ENCODE data around the gene LRG1. TPM values are rescaled to one million over a fixed set of nuclear protein-coding genes. Genes with fewer than 3 reads are reported as not detected.

Gene LRG1
- total and polyA plus RNA-seq, 4 experiments from 2014 or later, result 0.09 to 0.17 TPM; not detected in 2

DNA sequence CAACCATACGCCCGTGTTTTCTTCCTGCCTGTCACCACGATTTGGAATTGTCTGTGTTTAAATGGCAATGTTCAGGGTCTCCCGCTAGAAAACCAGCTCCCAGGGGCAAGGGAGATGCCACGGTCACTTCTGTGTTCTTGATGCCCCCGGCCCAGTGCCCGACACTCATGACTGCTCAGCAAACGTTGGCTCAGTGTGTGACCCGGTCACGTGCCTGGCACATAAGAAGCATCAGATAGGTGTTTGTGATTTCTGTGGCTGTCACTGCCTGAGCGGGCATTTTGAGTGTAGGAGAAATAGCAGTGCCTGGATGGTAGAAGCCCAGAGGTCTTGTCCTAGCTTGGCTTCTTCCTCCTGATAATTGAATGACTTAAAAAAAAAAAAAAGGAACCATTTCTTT, 52.3 kb downstream of the LRG1 start:
- Mint-ChIP-seq H3K27ac (peak overlapping the region in 1 of 7 donors; percentile 24), H3K4me3 (no peak overlapping the region), H3K36me3 (peaks cover 19 to 28% of the 10 kb centered on the region in 2 donors), H3K4me1 (peaks cover 0 to 4% (median 1%) of the 10 kb centered on the region in 4 donors), H3K27me3 (no peaks in the 10 kb centered on the region), H3K9me3 (no peaks in the 10 kb centered on the region)
- Histone ChIP-seq H3K36me3 (ENCODE audit: insufficient read depth, low read length) (peaks cover 7% of the 10 kb centered on the region), H3K27ac (ENCODE audit: low read depth, low read length) (no peak overlapping the region), H3K9me3 (ENCODE audit: control insufficient read depth in 1 of 2, low read length in 2 of 2) (no peaks in the 10 kb centered on the region), H3K4me3 (ENCODE audit: low read length in 2 of 2) (no peak overlapping the region), H3K4me1 (ENCODE audit: insufficient read depth, low read length) (no peaks in the 10 kb centered on the region), H3K27me3 (ENCODE audit: insufficient read depth, low read length) (no peaks in the 10 kb centered on the region)
- intact Hi-C loops (cut with micrococcal nuclease), result no loop called here
- ChIA-PET POLR2A (ENCODE audit: partially characterized antibody) (no interaction called here), CTCF (ENCODE audit: partially characterized antibody) (no interaction called here)
- DNase-seq, result no peak

Other genes starting within 250 kb of the LRG1 start
- 1 to 10 TPM; 6.9 to 9.3 TPM for gene TMIGD2, start 237.6 kb downstream of the LRG1 start, total RNA-seq
- gene TMIGD2, start 237.6 kb downstream of the LRG1 start, polyA plus RNA-seq, result 10 to 100 TPM; 22.9 to 23.7 TPM
- gene FSD1, start 235.4 kb downstream of the LRG1 start, total RNA-seq, result 1 to 10 TPM in 1 of 2 experiments, under 1 TPM in 1; 0.73 to 1.4 TPM
- gene FSD1, start 235.4 kb downstream of the LRG1 start, polyA plus RNA-seq, result 1 to 10 TPM in 1 of 2 donors, under 1 TPM in 1; 0.61 to 2.4 TPM
- gene STAP2, start 201.2 kb downstream of the LRG1 start, total RNA-seq, result 1 to 10 TPM in 1 of 2 experiments, under 1 TPM in 1; 0.86 to 2.4 TPM
- 1 to 10 TPM; 2.1 to 2.6 TPM for gene STAP2, start 201.2 kb downstream of the LRG1 start, polyA plus RNA-seq
- 10 to 100 TPM; 24.7 to 27.0 TPM for gene MPND, start 196.5 kb downstream of the LRG1 start, total RNA-seq
- 1 to 10 TPM; 3.5 to 9.2 TPM for gene MPND, start 196.5 kb downstream of the LRG1 start, polyA plus RNA-seq
- gene SH3GL1, start 139.5 kb downstream of the LRG1 start, total RNA-seq, result 10 to 100 TPM; 40.1 to 45.6 TPM
- gene SH3GL1, start 139.5 kb downstream of the LRG1 start, polyA plus RNA-seq, result 10 to 100 TPM; 19.7 to 28.2 TPM
- gene CHAF1A, start 137.4 kb downstream of the LRG1 start, total RNA-seq, result 10 to 100 TPM; 13.9 to 18.1 TPM
- gene CHAF1A, start 137.4 kb downstream of the LRG1 start, polyA plus RNA-seq, result 1 to 10 TPM; 2.8 to 4.5 TPM
- gene UBXN6, start 82.2 kb downstream of the LRG1 start, total RNA-seq, result 10 to 100 TPM; 61.3 to 63.5 TPM
- gene UBXN6, start 82.2 kb downstream of the LRG1 start, polyA plus RNA-seq, result 1 to 10 TPM; 4.1 to 6.2 TPM
- gene HDGFL2, start 67.7 kb downstream of the LRG1 start, total RNA-seq, result 10 to 100 TPM; 36.5 to 39.7 TPM
- gene HDGFL2, start 67.7 kb downstream of the LRG1 start, polyA plus RNA-seq, result 10 to 100 TPM in 1 of 2 donors, 1 to 10 TPM in 1; 3.5 to 26.1 TPM
- under 1 TPM; 0.17 to 0.22 TPM for gene PLIN4, start 21.6 kb downstream of the LRG1 start, total RNA-seq
- under 1 TPM in 1 of 2 donors, not detected in 1; 0.14 TPM for gene PLIN4, start 21.6 kb downstream of the LRG1 start, polyA plus RNA-seq
- 1 to 10 TPM; 1.4 to 2.2 TPM for gene PLIN5, start 4.8 kb downstream of the LRG1 start, total RNA-seq
- under 1 TPM in 1 of 2 donors, not detected in 1; 0.28 TPM for gene PLIN5, start 4.8 kb downstream of the LRG1 start, polyA plus RNA-seq
- gene SEMA6B, start 19.6 kb upstream of the LRG1 start, total RNA-seq, result 1 to 10 TPM; 2.4 to 2.7 TPM
- not detected for gene SEMA6B, start 19.6 kb upstream of the LRG1 start, polyA plus RNA-seq
- 10 to 100 TPM; 16.2 to 17.2 TPM for gene TNFAIP8L1, start 99.5 kb upstream of the LRG1 start, total RNA-seq
- gene TNFAIP8L1, start 99.5 kb upstream of the LRG1 start, polyA plus RNA-seq, result 10 to 100 TPM in 1 of 2 donors, 1 to 10 TPM in 1; 3.7 to 11.1 TPM
- gene MYDGF, start 130.3 kb upstream of the LRG1 start, total RNA-seq, result 10 to 100 TPM; 43.0 to 46.4 TPM
- gene MYDGF, start 130.3 kb upstream of the LRG1 start, polyA plus RNA-seq, result 100 to 1,000 TPM; 128 to 199 TPM
- gene DPP9, start 183.8 kb upstream of the LRG1 start, total RNA-seq, result 10 to 100 TPM; 86.9 to 93.9 TPM
- gene DPP9, start 183.8 kb upstream of the LRG1 start, polyA plus RNA-seq, result 10 to 100 TPM; 10.7 to 31.6 TPM

All from CD4-positive, alpha-beta memory T cell (primary cell).